HepG2 (cell line): ENCODE results near the gene RHBDD3. TPM values are rescaled to one million over a fixed set of nuclear protein-coding genes. Genes with fewer than 3 reads are reported as not detected.

ENCODE experiments used
- IRF2 ChIP-seq: IDR thresholded peaks from 2 replicates; pipeline ENCODE4 v1.6.1; 2018; ENCODE audit warnings: missing genetic modification reagents, missing compliant biosample characterization
- MLX ChIP-seq: IDR thresholded peaks from 2 replicates; pipeline ENCODE4 v1.6.1; 2016
- PLSCR1 ChIP-seq: sonication (generic); formaldehyde crosslinking; IDR thresholded peaks from 2 replicates; pipeline ENCODE4 v1.5.0; 2020; ENCODE audit warnings: missing genetic modification reagents, mild to moderate bottlenecking, borderline replicate concordance
- REPIN1 ChIP-seq: sonication (generic); formaldehyde crosslinking; IDR thresholded peaks from 2 replicates; pipeline ENCODE4 v1.8.0; 2022; ENCODE audit warnings: missing genetic modification reagents, low read depth, mild to moderate bottlenecking, borderline replicate concordance
- REST ChIP-seq, 2 experiments: IDR thresholded peaks; 2 replicates each; pipeline ENCODE4 v1.6.1; 2011 to 2012; ENCODE audit warnings: low read length in 2 of 2, borderline replicate concordance in 1 of 2, low read depth in 1 of 2, mild to moderate bottlenecking in 1 of 2, moderate library complexity in 1 of 2
- SAP130 ChIP-seq: IDR thresholded peaks from 2 replicates; pipeline ENCODE4 v1.6.1; 2016; ENCODE audit warnings: low read depth
- THAP9 ChIP-seq: sonication (generic); formaldehyde crosslinking; IDR thresholded peaks from 2 replicates; pipeline ENCODE4; 2020; ENCODE audit warnings: missing genetic modification reagents, mild to moderate bottlenecking, borderline replicate concordance
- ZBTB33 ChIP-seq: sonication (generic); formaldehyde crosslinking; IDR thresholded peaks from 2 replicates; pipeline ENCODE4 v1.4.0; 2020; ENCODE audit warnings: missing genetic modification reagents
- ZFP37 ChIP-seq: sonication (generic); formaldehyde crosslinking; IDR thresholded peaks from 2 replicates; pipeline ENCODE4 v1.4.0; 2020; ENCODE audit warnings: missing genetic modification reagents, borderline replicate concordance
- ZNF230 ChIP-seq: sonication (generic); formaldehyde crosslinking; IDR thresholded peaks from 2 replicates; pipeline ENCODE4 v1.4.0; 2020; ENCODE audit warnings: mild to moderate bottlenecking, missing genetic modification reagents
- ZNF296 ChIP-seq: sonication (generic); formaldehyde crosslinking; conservative IDR thresholded peaks from 2 replicates; pipeline ENCODE4 v1.5.0; 2020; ENCODE audit warnings: mild to moderate bottlenecking, missing genetic modification reagents
- ZNF383 ChIP-seq: sonication (generic); formaldehyde crosslinking; IDR thresholded peaks from 2 replicates; pipeline ENCODE4 v1.4.0; 2020; ENCODE audit warnings: missing genetic modification reagents, mild to moderate bottlenecking, borderline replicate concordance
- ZNF709 ChIP-seq: sonication (generic); formaldehyde crosslinking; IDR thresholded peaks from 2 replicates; pipeline ENCODE4 v1.5.0; 2020; ENCODE audit warnings: mild to moderate bottlenecking, missing genetic modification reagents
- ZNF740 ChIP-seq: sonication (generic); formaldehyde crosslinking; IDR thresholded peaks from 2 replicates; pipeline ENCODE4 v1.4.0; 2020; ENCODE audit warnings: missing genetic modification reagents
- polyA plus RNA-seq, 8 experiments: library from polyadenylated mRNA; depleted of rRNA in 3 of 8; stranded (reverse) in 7 of 8; unstranded in 1 of 8; fragments of >200 nt; fragmentation: Illumina TruSeq in 4 of 8; extraction: Trizol in 4 of 8; gene quantifications; 2 replicates each; pipeline versions ENCODE4 v1.2.1 to v1.2.3, GENCODE V29; 2011 to 2016; ENCODE audit warnings: low read depth in 4 of 8, missing spikeins in 1 of 8, mixed read lengths in 1 of 8; ENCODE audit not compliant: insufficient read depth in 1 of 8
- total RNA-seq, 5 experiments: library from RNA; depleted of rRNA; stranded (reverse); fragments of >200 nt; fragmentation: Illumina TruSeq; extraction: Trizol; gene quantifications; 2 replicates each; pipeline ENCODE4 v1.2.3, GENCODE V29; 2016; ENCODE audit warnings: low read depth in 1 of 5

RHBDD3 gene
- total and polyA plus RNA-seq, 2 of the 13 experiments (the other 11 are each of a cell fraction or from before 2014, with no cell fraction given) = 12.1 to 26.7 TPM

- TF ChIP-seq REST (IDR thresholded peaks at IDR 0.05; ENCODE audit: borderline replicate concordance in 1 of 2, low read depth in 1 of 2, low read length in 2 of 2) (no peak), ZNF740 (CRISPR knock-in tag) (0 out of 2 replicates have a peak, but pooled peaks have one; percentile 44), ZBTB33 (no peak), ZNF383 (CRISPR knock-in tag) (no peak), ZFP37 (no peak), THAP9 (CRISPR knock-in tag) (no peak), PLSCR1 (CRISPR knock-in tag) (no peak), ZNF296 (no peak), IRF2 (CRISPR knock-in tag) (no peak), SAP130 (CRISPR knock-in tag) (peak; percentile 75), ZNF709 (no peak), REPIN1 (CRISPR knock-in tag) (no peak), MLX (CRISPR knock-in tag) (no peak), ZNF230 (CRISPR knock-in tag) (no peak)
Observed at GRCh38 chr22:29269731-29270474, 2.1 kb upstream of the RHBDD3 start (continued).
